ENCODE data around the gene B3GAT3. TPM values are rescaled to one million over a fixed set of nuclear protein-coding genes. Genes with fewer than 3 reads are reported as not detected.
A peak's percentile ranks its signal among the peaks of the same experiment; 100 is the strongest.
"Not testable (repeated sequence)": the region's sequence is repeated elsewhere in the genome, so short reads cannot be mapped to it uniquely, and the experiment has no call there.

Gene B3GAT3
- total RNA-seq, 4 donors from 2014 or later: 18.8 to 40.7 (median 23.2) TPM

- TF ChIP-seq CTCF (IDR thresholded peaks at IDR 0.05): no peak
- peak; percentile 87 for DNase-seq (ENCODE audit: low spot score)
- ATAC-seq (ENCODE audit: low FRiP score): peak; percentile 95
Observed at GRCh38 chr11:62665075-62665598, 43.4 kb upstream of the B3GAT3 start, which contains the start of the genes C11orf98 and CSKMT. TSS of gene C11orf98 (minus strand) at chr11:62665210. CDS start at chr11:62665169, 41 bp downstream. TSS of gene CSKMT (plus strand) at chr11:62665312. CDS start at chr11:62665880, 568 bp downstream.

- ATAC-seq (ENCODE audit: low FRiP score): peak; percentile 30
- no peak for DNase-seq (ENCODE audit: low spot score)
- TF ChIP-seq CTCF (IDR thresholded peaks at IDR 0.05): no peak
Observed at GRCh38 chr11:62664405-62665074, 42.8 kb upstream of the B3GAT3 start.

- DNase-seq (ENCODE audit: low spot score): no peak
- ATAC-seq (ENCODE audit: low FRiP score): no peak
- no peak for TF ChIP-seq CTCF (IDR thresholded peaks at IDR 0.05)
Observed at GRCh38 chr11:62656796-62657429, 35.1 kb upstream of the B3GAT3 start.

- TF ChIP-seq CTCF (IDR thresholded peaks at IDR 0.05): no peak
- DNase-seq (ENCODE audit: low spot score) (no peak), ATAC-seq (ENCODE audit: low FRiP score) (no peak)
Observed at GRCh38 chr11:62654297-62654696, 32.5 kb upstream of the B3GAT3 start.

- ATAC-seq (ENCODE audit: low FRiP score): no peak
- no peak for DNase-seq (ENCODE audit: low spot score)
Observed at GRCh38 chr11:62652161-62653006, 30.6 kb upstream of the B3GAT3 start.

GRCh38 chr11:62650283-62650682 lies 28.5 kb upstream of the B3GAT3 start:
- not testable (repeated sequence) for DNase-seq (ENCODE audit: low spot score); ATAC-seq (ENCODE audit: low FRiP score)

More at GRCh38 chr11:62652161-62653006, 30.6 kb upstream of the B3GAT3 start:
- no peak for TF ChIP-seq CTCF (IDR thresholded peaks at IDR 0.05)

- TF ChIP-seq CTCF (IDR thresholded peaks at IDR 0.05): no peak
- ATAC-seq (ENCODE audit: low FRiP score) (no peak), DNase-seq (ENCODE audit: low spot score) (no peak)
Observed at GRCh38 chr11:62649486-62649885, 27.7 kb upstream of the B3GAT3 start.

Measured in omental fat pad (tissue), 4 donors.